Stimulated activated CD8-positive, alpha-beta memory T cell treated with anti-CD3 and anti-CD28 coated beads, Interleukin-15, amount 100 ng/mL, for 1 hour (primary cell): ENCODE measurements around the gene AP3B2.
"Not testable (repeated sequence)": the region's sequence is repeated elsewhere in the genome, so short reads cannot be mapped to it uniquely, and the experiment has no call there.

Experiments
- DNase-seq: peaks from one replicate; pipeline ENCODE4 v3.0.0-alpha.2; 2020; ENCODE audit warnings: low read depth

The AP3B2 gene

DNA sequence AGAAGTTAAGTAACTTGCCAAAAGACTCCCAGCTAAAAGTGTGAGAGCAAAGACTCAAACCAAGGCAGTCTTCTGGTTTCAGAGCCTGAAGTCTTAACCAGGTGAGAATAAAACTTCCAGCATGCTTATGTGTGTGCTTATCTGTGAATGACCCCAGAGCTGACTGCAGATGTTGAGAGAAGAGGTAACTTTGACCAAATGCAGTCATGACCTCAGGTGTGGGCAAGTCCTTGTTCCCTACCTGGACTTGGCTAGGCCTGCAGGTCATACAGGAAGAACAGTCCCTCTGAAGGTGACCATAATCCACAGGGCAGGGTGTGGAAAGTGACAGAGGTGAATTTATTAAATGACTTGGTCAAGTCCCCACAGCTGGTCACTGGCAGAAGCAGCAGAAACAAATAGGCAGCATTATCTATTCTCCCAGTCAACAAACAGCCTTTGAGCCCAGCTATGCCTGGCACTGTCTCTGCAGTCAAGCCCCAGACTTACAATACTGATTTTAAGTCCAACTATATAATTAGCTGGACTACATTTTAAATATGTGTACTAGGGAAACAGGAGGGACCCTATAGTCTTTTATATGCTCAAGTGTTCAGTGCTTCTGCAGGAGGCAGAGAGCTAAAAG lies 59.5 kb downstream of the AP3B2 start:
- no peak for DNase-seq

DNA sequence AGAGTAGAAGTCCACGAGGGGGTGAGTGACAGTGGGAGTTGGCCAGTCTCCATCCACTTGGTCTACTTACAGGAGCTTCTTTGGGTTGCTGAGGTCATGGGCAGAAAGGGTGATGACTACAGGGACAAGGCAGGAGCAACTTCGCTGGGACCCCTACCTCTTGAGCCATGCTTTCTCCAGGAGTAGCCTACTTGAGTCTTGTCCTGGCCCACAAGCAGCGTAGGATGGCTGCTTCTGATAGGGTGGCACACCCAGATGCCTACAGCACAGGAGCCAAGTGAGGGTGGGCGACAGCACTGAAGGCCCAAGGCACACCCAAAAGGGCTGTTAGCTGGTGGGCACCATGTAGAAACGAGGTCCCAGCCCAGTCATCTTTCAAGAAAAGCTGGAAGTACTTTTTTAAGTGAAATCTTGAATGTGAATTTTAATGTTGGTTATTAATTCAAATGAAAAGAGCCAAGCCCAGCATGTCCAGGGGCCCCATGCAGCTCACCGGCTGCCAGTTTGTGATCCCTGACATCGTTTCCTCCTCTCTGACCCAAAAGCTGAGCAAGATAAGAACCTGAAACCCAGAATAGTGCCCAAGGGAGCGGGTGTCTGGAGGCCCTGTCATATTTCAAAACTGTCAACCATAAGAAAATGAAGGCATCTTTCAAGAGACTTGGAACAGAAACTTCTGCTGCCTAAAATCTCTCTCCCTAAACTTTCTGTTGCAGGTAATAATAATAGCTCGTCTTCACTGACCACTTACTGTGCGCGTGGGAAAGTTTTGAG lies 60.3 kb downstream of the AP3B2 start:
- no peak for DNase-seq

DNA sequence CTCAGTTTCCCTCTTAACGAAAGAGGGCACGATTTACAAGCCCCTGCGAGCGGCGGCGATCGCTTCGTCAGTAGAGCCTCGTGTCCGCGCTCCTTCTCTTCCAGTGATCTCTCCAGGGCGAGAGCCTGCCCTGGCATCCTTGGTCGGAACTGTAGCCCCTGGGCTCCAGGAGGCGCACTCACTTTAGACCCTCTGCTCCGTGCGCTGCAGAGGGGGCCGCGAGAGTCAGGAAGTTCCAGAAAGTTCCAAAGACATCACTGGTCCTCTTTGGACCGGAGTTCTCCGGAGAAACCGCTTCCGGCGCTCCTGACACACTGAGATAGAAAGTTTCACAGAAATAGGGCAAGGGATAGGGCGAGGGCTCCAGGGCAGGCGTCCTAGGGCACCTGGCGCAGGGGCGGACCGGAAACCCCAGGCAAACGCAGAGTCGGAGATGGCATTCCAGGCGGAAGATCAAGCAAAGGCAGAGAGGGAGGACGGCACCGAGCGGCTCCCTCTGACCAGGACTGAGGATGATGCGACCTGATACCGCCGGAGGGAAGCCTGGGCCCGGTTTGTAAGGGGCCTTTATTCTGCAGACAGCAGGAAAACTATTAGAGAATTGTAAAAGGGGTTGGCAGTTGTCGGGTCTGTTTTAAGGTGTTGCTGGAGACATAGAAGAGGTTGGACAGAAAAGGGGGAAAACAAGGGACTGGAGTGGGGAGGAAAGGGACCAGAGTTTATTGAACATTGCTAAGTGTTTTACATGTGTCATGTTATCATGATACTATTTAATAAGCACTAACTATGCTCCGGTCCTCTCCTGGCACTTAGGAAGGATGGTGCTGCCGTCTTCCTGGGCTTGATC lies 61.2 kb downstream of the AP3B2 start:
- DNase-seq: no peak

GRCh38 chr15:82647835-82648256 lies 61.8 kb downstream of the AP3B2 start:
- DNase-seq: peak; percentile 27

DNA sequence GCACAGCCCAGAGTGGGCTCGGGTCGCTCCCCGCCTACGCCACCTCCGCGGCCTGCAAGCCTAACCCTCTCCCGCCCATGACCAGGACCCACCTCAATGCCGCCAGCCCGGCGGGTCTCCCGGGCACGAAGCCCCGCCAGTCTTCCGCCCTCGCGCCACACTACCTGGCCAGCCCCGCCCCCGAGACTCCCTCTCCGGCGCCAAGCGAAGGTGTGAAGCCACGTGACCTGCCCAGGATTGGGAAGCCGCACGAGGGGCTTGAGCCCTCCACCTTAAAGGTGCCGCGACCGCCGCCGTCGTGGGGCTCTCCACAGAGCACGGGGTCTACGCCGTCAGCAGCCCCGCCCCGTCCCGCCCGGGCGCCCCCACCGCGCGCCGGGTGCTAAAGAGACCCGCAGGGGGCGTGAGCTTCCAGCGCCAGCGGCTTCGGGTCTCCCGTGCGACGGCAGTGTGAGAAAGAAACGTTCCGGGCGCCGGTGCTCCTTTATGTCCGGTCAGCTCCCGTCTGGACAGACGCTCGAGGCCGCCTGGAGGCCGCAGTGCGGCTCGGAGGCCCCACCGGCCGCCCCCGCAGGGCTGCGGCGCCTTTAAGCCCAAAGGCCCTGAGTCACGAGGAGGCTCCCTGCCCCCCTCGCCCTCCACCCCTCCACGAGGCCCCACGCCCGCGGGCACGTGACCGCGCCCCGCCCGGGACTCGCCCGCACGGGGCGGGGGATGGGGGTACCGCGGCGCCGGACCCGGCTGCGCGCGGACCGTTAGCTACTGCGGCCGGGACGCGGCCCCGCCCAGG lies 62.4 kb downstream of the AP3B2 start, which contains the start of gene CPEB1:
TSS of gene CPEB1 (minus strand) at position 319 of the 790 bp plus-strand sequence. CDS start 18,904 bp downstream, outside the sequence.
- DNase-seq: no peak

DNA sequence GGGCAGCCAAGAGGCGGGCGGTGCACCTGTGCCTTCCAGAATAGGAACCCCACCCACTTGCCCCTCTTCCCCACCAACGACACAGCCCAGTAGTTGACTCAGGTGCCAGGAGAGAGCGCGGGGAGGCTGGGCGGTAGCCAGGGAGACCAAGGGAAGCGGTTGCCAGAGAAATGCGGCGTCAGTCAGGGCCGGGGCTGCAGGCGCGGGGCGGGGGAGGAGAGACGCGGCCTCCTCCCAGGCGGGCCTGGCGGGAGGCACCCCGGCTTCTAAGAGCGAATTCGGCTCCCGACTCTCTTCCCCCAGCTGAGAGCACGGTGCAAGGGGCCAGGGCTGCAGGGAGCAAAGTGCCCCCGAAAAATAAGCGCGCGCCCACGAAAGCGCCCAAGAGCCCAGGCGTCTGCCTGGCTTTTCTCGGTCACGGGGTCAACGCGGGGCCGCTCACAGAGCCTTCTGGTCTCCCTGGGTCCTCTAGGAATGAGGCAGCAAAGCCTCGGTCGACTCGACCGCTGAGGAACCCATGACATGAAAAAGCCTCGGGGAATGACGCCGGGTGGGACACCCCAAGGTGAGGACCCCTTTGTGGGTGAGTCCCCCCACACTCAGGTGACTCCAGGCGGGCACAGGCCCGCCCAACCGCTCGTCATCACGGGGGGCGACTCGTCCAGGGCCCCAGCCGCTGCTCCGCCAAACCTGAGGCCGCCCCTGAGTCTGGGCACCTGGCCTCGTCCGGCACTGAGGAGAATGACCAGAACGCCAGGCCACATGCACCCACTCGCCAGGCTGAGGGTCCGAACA lies 63.2 kb downstream of the AP3B2 start:
- no peak for DNase-seq

DNA sequence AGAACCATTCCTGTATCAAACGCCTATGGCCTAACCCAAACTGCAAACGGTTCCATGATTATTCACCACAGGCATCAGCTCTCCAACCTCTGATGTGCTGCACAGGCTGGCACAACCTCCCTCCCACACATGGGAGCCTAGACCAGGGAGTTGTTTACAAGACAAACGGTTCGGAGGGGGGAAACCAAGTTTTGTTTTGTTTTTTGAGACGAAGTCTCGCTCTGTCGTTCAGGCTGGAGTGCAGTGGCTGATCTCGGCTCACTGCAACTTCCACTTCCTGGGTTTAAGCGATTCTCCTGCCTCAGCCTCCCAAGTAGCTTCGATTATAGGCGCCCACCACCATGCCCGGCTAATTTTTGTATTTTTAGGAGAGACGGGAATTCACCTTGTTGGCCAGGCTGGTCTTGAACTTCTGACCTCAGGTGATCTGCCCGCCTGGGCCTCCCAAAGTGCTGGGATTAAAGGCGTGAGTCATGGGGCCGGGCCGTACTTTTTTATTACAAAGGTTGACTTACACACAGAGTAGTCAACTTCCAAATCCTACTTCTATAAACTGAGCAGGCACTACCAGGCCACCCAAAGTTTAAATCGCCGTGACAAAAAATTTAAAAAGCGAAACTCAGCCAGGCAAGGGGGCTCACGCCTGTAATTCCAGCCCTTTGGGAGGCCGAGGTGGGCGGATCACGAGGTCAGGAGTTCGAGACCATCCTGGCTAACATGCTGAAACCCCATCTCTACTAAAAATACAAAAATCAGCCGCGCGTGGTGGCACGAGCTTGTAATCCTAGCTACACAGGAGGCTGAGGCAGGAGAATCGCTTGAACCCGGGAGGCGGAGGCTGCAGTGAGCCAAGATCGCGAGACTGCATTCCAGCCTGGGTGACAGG lies 64.5 kb downstream of the AP3B2 start:
- not testable (repeated sequence) for DNase-seq

DNA sequence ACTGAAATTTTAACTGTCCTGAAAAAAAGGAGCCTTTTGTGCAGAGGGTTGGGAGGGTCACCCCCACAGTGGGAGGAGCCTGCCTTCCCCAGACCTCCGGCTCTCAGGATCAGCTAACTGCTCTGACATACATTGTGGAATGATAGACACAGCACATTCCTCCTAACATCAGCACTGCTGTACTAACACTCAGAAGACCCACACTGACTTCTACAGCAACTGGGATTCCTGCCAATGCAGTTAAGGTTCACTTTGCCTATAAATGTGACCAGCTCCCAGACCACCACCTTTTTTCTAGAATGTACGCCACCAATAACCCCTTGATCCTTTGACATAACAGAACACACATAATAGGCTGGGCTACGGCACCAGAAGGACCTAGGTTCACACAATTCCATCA lies 65.7 kb downstream of the AP3B2 start:
- DNase-seq: no peak

DNA sequence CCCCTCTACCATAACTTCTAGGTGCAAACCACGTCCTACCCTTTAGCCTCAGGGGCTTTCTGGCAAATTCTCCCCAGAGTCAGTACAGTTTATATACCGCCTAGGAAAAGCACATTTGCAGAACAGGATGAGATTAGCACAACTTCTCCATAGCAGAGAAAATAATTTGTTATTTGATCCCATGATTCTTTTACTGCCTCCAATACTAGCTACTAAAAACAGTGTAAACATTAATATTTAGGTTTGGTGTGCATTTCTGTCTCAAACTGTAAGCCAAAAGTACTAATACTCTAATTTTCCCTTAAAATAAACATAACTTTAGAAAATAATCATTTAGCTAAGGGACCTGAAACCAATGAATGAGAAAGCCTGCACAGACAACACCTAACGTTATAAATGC lies 67.0 kb downstream of the AP3B2 start:
- no peak for DNase-seq

DNA sequence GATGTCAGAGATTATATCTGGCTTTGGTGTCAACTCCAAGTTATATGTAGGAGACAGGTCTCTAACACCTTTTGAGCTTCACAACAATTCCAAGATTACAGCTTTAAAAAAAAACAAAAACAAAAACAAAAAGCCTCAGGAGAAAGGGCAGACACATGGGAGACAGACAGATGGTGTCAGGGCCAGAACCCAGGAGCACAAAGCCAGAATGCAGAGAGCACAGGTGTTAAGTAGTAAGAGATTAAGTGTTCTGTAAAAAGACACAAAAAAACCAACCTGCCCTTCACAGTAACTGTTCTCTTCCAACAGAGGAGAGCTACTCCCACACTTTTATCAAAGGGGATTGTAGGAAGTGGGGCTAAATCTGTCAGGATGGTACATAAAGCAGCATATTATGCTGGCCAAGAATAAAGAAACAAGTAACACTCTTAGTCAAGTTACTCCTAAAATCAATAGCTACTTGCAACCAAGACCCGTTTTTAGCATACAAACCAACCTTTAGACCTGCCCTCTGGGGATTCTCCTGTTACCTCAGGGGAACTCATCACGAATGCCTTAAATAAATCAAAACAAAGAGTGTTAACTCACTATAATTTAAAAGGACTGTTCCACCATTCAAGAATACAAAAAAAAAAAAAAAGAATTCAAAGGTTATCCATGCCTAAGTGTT lies 68.4 kb downstream of the AP3B2 start:
- DNase-seq: no peak

- no peak for DNase-seq
Measured at GRCh38 chr15:82640672-82641071, 69.0 kb downstream of the AP3B2 start.

GRCh38 chr15:82635798-82636197 lies 73.9 kb downstream of the AP3B2 start:
- DNase-seq: no peak

DNA sequence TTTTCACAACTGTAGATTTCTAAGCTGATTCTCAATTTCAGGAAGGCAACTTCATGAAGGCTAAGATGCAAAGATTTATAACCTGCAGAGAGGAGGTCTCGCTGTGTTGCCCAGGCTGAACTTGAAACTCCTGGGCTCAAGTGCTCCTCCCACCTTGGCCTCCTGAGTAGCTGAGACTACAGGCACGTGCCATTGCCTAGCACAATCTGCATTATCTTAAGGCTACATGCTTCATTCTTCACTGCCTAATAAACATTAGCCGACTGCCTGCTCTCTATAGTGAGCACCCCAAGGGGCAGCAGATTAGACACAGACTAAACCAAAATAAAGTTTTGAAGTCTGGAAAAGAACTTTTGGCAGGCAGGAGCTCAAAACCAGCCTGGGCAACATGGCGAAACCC lies 79.6 kb downstream of the AP3B2 start:
- no peak for DNase-seq

GRCh38 chr15:82625136-82625535 lies 84.5 kb downstream of the AP3B2 start:
- DNase-seq: no peak

DNA sequence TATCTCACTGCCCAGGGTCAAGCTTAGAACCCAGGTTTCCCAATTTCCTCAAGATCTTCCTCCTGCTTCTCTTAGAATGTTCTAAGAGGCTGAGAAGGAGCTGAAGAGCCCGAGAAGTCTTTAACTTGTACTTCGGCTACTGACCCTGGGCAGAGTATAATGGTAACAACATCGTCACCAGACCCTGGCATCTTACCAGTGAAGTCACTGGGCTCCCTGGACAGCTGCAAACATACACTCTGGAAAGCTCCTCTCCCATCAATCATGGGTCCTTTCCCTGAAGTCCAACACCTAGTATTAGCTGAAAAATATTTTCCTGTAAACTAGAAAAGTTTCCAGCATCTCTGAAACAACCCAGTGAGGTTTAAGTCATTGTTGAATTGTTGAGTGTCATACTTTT lies 85.2 kb downstream of the AP3B2 start:
- no peak for DNase-seq

DNA sequence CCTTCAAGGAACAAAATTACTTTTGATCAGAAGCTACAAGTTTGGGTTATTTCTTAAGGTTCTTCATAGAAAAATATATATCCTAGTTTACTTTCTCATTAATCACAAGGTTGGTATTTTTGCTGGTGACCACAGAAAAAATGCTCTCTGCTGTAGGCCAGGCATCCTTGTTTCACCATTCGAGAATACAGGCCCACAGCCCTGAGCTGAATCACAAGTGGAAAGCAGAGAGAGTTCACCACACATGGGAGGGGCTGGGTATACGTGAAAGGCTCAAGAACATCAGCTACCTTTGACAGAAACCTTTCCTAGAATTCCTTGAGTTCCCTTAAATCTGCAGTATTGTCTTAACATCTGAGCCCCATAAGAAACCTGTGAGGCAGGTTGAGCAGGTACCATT lies 85.7 kb downstream of the AP3B2 start:
- DNase-seq: no peak

DNA sequence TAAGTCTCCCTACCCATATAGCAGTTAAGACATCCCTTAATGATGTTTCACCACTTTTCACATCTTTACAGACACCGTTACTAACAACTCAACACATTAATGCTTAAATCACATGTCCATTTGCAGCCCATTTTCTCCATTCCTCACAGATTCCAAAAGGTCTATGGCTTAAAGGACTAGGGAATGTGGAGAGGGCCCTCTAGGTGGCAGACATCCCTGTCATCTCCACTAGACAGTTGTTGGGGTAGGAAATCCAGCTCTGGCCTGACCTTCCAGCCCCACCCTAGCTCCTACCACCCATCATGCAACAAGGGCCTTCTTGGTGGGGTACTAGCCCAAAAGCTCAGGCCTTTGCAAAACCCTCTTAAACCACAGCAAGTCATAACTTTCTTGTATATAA lies 87.7 kb downstream of the AP3B2 start:
- DNase-seq: no peak

GRCh38 chr15:82613747-82614146 lies 95.9 kb downstream of the AP3B2 start:
- DNase-seq: no peak

DNA sequence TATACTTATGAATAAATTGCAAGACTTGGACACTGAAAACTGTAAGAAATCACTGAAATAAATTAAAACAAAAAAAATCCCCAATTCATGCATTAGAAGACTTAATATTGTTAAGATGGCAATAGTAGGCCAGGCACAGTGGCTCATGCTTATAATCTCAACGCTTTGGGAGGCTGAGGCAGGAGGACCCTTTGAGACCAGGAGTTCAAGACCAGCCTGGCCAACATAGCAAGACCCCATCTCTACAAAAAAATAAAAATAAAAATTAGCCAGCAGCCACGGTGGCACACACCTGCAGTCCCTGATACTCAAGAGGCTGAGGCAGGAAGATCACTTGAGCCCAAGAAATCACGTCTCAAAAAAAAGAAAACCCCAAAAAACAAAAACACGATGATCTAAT lies 98.3 kb downstream of the AP3B2 start:
- DNase-seq: no peak
